COLO829 (cell line): ENCODE data around the gene ZSWIM5.
A peak's percentile ranks its signal among the peaks of the same experiment; 100 is the strongest.
"Not testable (repeated sequence)": the region's sequence is repeated elsewhere in the genome, so short reads cannot be mapped to it uniquely, and the experiment has no call there.

Source experiments
- DNase-seq: peaks from one replicate; pipeline ENCODE4 v3.0.0; 2012; ENCODE audit warnings: low spot score

The ZSWIM5 gene

GRCh38 chr1:45141247-45142003 lies 65.0 kb downstream of the ZSWIM5 start:
- DNase-seq, result no peak

GRCh38 chr1:45136984-45137383 lies 69.4 kb downstream of the ZSWIM5 start:
- DNase-seq, result no peak

- no peak for DNase-seq
Measured at GRCh38 chr1:45135316-45135715, 71.1 kb downstream of the ZSWIM5 start.

GRCh38 chr1:45134461-45134873 lies 71.9 kb downstream of the ZSWIM5 start:
- peak; percentile 14 for DNase-seq

- not testable (repeated sequence) for DNase-seq
Measured at GRCh38 chr1:45132719-45133118, 73.7 kb downstream of the ZSWIM5 start.

- DNase-seq, result no peak
Measured at GRCh38 chr1:45123358-45123757, 83.0 kb downstream of the ZSWIM5 start.

- no peak for DNase-seq
Measured at GRCh38 chr1:45122724-45123123, 83.7 kb downstream of the ZSWIM5 start.

- no peak for DNase-seq
Measured at GRCh38 chr1:45117766-45118165, 88.6 kb downstream of the ZSWIM5 start.

- no peak for DNase-seq
Measured at GRCh38 chr1:45116820-45117219, 89.6 kb downstream of the ZSWIM5 start.

GRCh38 chr1:45116340-45116739 lies 90.1 kb downstream of the ZSWIM5 start:
- DNase-seq, result no peak

- DNase-seq, result not testable (repeated sequence)
Measured at GRCh38 chr1:45115198-45115597, 91.2 kb downstream of the ZSWIM5 start.

GRCh38 chr1:45112661-45113060 lies 93.7 kb downstream of the ZSWIM5 start:
- no peak for DNase-seq

- no peak for DNase-seq
Measured at GRCh38 chr1:45111239-45111638, 95.2 kb downstream of the ZSWIM5 start.

- no peak for DNase-seq
Measured at GRCh38 chr1:45107782-45108181, 98.6 kb downstream of the ZSWIM5 start.

GRCh38 chr1:45106864-45107263 lies 99.5 kb downstream of the ZSWIM5 start:
- not testable (repeated sequence) for DNase-seq

- not testable (repeated sequence) for DNase-seq
Measured at GRCh38 chr1:45106156-45106545, 100.3 kb downstream of the ZSWIM5 start.

GRCh38 chr1:45105486-45106155 lies 100.8 kb downstream of the ZSWIM5 start:
- not testable (repeated sequence) for DNase-seq

- DNase-seq, result no peak
Measured at GRCh38 chr1:45103534-45103933, 102.9 kb downstream of the ZSWIM5 start.

- DNase-seq, result no peak
Measured at GRCh38 chr1:45101947-45102346, 104.5 kb downstream of the ZSWIM5 start.

GRCh38 chr1:45101528-45101927 lies 104.9 kb downstream of the ZSWIM5 start:
- not testable (repeated sequence) for DNase-seq

- DNase-seq, result no peak
Measured at GRCh38 chr1:45097944-45098343, 108.5 kb downstream of the ZSWIM5 start.

- DNase-seq, result no peak
Measured at GRCh38 chr1:45097079-45097478, 109.3 kb downstream of the ZSWIM5 start.

GRCh38 chr1:45095450-45095849 lies 111.0 kb downstream of the ZSWIM5 start:
- no peak for DNase-seq

GRCh38 chr1:45094371-45094770 lies 112.0 kb downstream of the ZSWIM5 start:
- DNase-seq, result not testable (repeated sequence)
